Measurements from ENCODE around the gene SELENOF.

- TF ChIP-seq CTCF (IDR thresholded peaks at IDR 0.05) (no peak), POLR2AphosphoS5 (IDR thresholded peaks at IDR 0.05) (no peak), POLR2A (IDR thresholded peaks at IDR 0.05) (no peak), EP300 (IDR thresholded peaks at IDR 0.05; ENCODE audit: low read depth) (no peak)
These were observed 42.9 kb downstream of the SELENOF start for GRCh38 chr1:86871001-86871400.
